ENCODE data around the gene TNRC6C. TPM values are rescaled to one million over a fixed set of nuclear protein-coding genes. Genes with fewer than 3 reads are reported as not detected.
"Not testable (repeated sequence)": the region's sequence is repeated elsewhere in the genome, so short reads cannot be mapped to it uniquely, and the experiment has no call there.

TNRC6C gene
- polyA plus RNA-seq, 4 donors, result 11.6 to 19.0 (median 15.1) TPM

DNA sequence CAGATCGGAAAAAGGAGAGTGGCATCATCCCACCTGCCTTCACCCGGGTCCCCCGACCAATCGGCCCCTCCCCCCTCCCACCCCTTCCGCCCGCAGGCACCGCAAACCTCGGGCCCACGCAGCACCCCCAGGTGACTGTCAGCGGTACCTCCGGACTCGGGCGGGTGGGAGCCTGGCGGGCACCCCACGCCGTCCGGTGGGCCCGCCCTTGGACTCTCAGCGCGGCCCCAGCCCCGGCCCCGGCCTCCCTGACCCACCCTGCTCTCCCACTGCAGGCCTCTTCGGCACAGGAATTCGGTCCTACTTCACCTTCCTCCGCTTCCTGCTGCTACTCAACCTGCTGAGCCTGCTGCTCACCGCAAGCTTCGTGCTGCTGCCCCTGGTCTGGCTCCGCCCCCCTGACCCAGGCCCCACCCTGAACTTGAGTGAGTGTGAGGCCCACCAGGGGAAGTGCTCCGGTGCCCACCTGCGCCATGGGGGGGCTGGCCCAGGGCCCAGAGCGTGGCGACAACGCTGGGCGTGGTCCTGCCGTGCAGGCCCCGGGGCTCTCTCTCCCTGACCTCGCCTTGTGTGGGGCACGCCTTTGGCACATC is 173.7 kb downstream of the TNRC6C start:
- DNase-seq (ENCODE audit: low read depth in 4 of 4, low spot score in 2 of 4), result no peak

DNA sequence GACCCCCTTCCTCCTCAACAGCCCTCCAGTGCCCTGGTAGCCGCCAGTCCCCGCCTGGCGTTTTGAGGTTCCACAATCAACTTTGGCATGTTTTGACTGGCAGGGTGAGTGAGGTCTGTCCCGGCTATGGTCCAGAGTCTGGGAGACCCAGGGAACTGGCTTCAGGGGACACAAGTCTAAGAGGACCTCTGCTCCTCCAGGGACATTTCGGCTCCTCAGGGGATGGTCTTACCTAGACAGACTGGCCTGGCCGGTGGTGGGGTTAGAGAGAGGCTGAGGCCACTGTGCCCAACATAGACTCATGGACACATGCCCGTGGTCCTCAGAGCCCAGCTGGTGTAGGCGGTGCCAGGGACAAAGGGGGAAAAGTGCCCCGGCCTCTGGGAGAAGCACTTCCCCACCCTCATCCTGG is 174.3 kb downstream of the TNRC6C start:
- no peak for DNase-seq (ENCODE audit: low read depth in 4 of 4, low spot score in 2 of 4)

DNA sequence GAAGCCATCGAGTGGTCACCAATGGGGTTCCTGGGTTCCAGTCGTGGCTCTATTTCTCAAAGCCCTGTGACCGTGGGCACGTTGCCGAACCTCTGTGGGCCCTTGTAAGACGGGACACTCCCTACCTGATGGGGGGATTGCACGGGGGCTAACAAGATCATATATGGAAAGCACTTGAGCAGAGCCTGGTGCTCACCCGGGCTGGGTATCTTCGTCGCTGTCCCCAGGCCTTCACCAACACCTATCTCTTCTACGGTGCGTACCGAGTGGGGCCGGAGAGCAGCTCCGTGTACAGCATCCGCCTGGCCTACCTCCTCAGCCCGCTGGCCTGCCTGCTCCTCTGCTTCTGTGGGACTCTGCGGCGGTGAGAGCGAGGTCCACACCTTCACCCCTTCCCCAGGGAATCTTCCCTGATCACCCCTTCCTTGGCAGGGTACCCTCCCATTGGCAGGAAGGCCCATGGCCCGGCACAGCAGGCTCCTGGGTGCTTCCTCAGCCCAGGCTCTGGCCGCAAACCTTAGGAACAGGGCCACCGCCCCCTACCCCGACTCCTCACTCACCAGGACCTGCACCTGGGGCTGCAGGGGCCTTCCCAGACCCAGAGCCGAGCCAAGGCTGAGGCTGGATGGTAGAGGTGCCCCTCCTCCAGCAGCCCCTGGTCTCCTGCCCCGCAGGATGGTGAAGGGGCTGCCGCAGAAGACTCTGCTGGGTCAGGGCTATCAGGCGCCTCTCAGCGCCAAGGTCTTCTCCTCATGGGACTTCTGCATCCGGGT is 174.9 kb downstream of the TNRC6C start:
- DNase-seq (ENCODE audit: low read depth in 4 of 4, low spot score in 2 of 4), result no peak

DNA sequence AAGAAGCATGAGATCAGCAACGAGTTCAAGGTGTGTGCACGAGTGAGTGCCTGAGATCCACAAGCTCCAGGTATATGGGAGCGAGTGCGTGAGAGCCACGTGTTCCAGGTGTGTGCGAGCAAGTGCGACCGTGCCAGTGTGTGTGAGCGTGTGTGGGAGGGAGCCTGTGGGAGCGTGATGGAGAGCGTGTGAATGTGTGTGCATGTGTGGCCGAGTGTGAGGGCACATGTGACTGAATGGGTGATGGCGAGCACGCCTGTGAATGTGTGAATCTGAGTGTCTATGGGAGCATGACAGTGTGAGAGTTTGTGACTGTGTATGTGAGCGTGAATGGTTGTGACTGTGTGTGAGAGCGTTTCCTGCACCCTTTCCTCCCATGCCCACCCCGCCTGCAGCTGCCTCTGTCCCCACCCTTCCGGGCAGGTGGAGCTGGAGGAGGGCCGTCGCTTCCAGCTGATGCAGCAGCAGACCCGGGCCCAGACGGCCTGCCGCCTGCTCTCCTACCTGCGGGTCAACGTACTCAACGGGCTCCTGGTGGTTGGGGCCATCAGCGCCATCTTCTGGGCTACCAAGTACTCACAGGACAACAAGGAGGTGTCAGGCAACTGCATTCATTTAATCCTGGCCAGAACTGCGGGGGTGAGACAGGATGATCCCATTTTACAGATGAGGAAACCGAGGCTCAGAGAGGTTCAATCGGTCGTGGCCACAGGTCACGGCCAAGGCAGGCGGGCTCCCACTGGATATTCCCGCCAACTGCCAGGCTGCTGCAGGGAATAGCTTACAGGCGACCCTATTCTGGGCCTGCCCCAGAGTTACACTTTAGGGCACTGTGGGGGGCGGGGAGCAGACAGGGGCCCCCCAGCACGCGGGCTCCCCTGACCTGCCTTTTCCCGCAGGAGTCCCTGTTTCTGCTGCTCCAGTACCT is 175.7 kb downstream of the TNRC6C start:
- DNase-seq (ENCODE audit: low read depth in 4 of 4, low spot score in 2 of 4), result no peak

DNA sequence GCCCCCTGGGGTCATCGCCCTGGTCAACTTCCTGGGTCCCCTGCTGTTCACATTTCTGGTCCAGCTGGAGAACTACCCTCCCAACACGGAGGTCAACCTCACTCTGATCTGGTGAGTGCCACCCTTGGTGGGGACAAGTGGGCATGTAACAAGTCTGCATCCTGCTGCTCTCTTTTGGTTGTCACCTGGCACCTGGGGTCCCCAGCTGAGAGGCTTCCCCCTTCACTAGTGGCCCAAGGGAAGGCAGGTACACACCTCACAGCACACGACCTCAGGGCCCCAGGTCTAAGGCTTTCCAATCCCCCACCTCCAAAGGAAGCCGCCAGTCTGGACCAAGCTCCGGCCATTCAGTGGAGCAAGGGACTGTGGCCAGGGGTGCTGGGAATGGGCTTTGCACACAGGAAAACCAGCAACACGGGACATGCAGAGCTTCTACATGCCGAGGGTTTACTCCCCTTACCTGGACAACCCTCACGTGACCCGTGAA is 176.4 kb downstream of the TNRC6C start:
- no peak for DNase-seq (ENCODE audit: low read depth in 4 of 4, low spot score in 2 of 4)

DNA sequence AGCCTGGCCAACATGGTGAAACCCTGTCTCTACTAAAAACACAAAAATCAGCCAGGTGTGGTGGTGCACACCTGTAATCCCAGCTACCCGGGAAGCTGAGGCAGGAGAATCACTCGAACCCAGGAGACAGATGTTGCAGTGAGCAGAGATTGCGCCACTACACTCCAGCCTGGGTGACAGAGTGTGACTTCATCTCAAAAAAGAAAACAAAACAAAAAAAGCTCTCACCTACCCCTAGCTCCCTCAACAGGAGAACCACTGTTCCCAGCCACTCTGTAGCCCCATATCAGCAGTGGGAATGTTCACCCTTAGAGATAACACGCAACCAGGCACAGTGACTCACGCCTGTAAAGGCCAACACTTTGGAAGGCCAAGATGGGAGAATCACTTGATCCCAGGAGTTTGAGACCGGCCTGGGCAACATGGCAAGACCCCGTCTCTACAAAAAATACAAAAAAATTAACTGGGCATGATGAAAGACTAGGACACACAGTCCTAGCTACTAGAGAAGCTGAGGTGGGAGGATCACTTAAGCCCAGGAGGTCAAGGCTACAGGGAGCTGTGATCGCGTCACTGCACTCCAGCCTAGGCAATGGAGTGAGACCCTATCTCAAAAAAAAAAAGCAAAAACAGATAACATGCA is 177.5 kb downstream of the TNRC6C start:
- no peak for DNase-seq (ENCODE audit: low read depth in 4 of 4, low spot score in 2 of 4)

DNA sequence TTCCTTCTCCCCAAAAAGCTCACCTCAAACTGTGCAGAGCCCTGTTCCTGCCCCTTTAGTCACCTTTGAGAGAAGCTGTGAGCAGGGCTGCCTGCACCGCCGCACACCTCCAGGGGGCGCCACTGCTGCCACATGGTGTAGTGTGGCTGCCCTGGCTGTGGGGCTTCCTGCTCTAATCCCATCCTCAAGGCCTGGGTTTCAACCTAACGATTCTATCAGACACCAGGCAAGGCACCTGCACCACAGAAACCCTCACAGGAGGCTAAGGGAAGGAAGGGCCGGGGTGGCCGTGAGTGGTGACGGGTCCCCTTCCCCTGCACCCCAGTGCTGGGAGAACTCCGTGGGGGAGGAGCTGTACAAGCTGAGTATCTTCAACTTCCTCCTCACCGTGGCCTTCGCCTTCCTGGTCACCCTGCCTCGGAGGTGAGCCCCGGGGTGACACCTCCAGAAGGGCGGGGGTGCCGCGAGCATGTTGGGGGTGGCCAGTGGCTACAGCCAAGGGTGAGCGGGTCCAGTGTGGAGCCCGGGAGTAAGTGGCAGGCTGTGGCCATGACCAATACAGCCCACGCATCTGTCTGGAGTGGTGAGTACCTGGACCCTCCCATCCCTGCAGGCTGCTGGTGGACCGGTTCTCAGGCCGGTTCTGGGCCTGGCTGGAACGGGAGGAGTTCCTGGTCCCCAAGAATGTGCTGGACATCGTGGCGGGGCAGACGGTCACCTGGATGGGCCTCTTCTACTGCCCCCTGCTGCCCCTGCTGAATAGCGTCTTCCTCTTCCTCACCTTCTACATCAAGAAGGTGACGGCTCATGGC is 179.1 kb downstream of the TNRC6C start:
- DNase-seq (ENCODE audit: low read depth in 4 of 4, low spot score in 2 of 4), result no peak

DNA sequence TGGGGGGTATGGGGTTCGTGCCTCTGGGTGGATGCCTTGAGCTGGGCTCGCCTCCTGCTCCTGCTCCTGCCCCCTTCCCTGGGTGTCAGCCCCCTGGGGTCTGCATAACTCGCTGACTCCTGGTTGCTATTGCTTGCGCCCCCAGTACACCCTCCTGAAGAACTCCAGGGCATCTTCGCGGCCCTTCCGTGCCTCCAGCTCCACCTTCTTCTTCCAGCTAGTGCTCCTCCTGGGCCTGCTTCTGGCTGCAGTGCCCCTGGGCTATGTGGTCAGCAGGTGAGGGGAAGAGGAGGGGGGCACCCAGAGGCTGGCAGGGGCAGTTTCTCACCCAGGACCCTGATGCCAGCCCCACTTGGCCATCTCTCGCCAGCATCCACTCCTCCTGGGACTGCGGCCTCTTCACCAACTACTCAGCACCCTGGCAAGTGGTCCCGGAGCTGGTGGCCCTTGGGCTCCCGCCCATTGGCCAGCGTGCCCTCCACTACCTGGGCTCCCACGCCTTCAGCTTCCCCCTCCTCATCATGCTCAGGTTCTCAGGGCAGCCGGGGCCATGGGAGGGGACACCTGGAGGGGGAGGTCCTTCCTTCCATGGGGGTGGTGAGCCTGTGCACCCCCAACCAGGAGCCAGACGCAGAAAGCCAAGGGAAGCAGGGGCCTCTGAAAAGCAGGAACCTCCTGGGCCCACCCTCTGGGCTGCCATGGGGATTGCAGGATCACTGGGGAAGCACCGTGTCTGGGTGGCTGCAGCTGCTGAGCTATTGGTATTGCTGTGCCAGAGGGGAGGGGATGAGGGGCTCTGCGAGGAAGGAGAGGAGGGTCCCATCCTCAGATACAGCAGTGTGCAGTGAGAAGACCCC is 179.9 kb downstream of the TNRC6C start:
- DNase-seq (ENCODE audit: low read depth in 4 of 4, low spot score in 2 of 4), result no peak

DNA sequence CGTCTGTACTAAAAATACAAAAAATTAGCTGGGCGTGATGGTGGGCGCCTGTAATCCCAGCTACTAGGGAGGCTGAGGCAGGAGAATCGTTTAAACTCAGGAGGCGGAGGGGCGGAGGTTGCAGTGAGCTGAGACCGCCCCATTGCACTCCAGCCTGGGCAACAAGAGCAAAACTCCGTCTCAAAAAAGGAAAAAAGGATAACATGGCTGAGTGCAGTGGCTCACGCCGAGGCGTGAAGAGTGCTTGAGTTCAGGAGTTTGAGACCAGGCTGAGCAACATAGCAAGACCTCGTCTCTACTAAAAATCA is 181.3 kb downstream of the TNRC6C start:
- not testable (repeated sequence) for DNase-seq (ENCODE audit: low read depth in 4 of 4, low spot score in 2 of 4)

DNA sequence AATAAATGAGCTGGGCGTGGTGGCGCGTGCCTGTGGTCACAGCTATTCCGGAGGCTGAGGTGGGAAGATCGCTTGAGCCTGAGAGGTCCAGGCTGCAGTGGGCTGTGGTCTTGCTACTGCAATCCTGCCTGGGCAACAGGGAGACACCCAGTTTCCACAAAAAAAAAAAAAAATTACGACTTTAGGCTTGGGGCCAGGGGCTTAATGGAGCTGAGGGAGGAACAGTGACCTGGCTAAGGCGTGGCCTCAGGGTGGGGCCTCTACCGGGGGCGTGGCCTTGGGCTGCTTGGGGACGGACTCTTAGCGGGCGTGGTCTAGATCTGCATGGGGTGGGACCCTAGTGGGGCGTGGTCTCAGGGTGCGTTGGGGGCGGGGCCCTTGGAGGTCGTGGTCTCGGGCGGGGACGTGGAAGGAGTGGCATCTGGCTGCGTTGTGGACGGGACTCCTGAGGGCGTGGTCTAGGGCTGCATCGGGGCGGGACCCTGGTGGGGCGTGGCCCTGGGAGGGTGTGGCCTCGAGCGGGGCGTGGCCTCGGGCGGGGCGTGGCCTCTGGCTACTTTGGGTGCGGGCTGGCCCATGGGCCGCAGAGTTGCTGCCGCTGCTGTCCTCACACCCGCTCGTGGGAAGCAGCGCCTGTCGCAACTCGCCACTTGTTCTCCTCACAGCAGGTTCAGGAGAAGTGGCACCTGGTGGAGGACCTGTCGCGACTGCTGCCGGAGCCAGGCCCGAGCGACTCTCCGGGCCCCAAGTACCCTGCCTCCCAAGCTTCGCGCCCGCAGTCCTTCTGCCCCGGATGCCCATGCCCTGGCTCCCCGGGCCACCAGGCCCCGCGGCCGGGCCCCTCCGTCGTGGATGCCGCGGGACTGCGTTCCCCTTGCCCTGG is 181.9 kb downstream of the TNRC6C start:
- DNase-seq (ENCODE audit: low read depth in 4 of 4, low spot score in 2 of 4), result no peak

DNA sequence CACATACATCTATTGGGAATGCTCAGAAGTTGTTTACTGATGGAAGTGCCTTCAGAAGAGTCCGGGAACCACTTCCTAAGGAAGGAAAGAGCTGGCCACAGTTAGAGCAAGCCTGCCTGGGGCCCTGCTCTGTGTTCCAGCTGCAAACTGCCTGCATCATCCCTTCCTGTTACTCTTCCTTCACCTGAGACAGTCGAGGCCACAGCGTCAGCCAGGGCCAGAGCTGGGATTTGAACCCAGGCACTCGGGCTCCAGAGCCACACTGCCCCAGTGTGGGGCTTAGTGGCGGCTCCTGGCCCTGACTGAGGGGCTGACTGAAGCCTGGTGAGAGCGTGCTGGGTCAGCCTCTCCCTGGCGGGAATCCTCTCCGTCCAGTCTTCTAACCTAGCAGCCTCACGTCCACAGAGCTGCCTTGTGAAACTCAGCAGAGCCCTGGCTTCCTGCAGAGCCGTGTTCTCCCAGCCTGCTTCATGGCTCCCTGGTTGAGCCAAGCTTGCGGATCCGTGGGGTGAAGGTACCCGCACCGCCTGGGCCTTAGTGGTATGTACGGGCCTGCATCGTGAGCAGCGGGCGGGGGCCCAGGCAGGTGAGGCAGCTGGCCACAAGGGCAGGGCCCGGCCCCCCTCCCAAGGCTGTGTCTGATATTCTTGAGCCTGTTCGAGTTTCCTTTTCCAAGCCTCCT is 183.1 kb downstream of the TNRC6C start:
- no peak for DNase-seq (ENCODE audit: low read depth in 4 of 4, low spot score in 2 of 4)

DNA sequence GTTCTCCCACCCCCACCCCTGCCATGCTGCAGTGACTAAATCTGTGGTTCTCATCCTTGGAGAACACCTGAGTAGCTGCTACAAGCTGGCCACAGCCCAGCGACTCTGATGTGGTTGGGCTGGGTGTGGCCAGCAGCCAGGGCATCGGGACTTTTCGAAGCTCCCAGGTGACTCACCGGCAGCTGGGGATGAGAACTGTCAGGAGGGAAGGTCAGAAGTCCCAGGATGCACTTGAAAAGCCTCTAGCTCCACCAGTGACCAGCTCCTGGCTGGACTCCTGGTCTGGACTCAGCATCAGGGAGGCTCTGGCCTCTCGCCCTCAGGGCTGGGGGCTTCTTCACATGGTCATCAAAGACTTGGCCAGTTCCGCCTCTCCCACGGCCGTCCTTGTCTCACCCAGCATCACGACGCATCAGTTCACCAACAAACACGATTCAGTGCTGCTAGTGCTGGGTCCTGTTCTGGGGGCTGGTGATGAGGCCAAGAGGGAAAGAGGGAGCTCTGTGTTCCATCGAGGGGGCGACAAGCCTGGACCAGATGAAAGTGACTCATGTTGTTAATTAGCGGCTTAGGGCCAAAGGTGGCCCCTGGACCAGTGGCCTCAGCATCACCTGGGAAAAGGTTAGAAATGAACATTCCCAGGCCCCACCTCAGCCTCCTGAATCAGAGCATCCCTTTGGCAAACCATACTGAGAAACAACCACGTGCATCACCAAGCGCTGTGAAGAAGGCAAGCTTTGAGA is 183.8 kb downstream of the TNRC6C start:
- no peak for DNase-seq (ENCODE audit: low read depth in 4 of 4, low spot score in 2 of 4)

DNA sequence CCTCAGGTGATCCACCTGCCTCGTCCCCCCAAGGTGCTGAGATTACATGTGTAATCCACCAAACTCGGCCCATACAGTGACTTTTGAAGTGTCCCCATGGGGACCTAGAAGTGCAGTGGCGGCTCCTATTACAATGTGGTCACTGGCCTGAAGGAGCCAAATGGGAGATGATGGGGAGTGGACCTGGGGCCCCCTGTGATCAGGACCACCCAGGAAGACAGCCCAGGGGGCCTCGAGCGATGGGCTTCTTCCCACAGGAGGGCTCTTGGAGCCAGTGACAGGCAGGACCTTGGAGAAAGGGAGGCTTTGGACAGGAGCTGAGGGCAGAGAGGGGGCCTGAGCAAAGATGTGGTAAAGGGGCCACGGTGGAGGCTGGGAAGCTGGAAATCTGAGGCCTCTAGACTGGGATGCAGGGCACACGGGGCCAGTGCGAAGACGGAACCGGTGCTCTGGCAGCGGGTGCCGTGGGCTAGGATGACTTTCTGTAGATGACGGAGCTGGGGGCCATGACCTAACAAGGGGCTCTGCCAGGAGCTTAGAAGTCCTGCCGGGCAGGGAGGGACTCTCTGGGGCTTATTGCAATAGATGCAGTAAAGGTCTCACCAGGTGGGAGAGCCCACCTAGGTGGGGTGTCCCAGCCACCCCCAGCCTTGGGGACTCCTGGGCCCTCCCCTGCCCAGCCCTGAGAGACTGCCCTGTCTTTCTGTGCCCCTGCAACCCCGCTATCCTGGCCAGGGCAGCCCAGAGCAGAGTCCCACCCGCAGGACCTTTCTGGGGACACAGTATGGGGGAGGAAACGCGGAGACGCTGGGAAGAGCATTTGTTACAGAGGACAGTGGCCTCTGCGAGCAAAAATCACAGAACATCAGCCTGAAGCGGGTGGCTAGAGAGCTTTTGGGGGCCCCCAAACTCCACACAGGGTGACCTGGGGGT is 185.0 kb downstream of the TNRC6C start:
- no peak for DNase-seq (ENCODE audit: low read depth in 4 of 4, low spot score in 2 of 4)

DNA sequence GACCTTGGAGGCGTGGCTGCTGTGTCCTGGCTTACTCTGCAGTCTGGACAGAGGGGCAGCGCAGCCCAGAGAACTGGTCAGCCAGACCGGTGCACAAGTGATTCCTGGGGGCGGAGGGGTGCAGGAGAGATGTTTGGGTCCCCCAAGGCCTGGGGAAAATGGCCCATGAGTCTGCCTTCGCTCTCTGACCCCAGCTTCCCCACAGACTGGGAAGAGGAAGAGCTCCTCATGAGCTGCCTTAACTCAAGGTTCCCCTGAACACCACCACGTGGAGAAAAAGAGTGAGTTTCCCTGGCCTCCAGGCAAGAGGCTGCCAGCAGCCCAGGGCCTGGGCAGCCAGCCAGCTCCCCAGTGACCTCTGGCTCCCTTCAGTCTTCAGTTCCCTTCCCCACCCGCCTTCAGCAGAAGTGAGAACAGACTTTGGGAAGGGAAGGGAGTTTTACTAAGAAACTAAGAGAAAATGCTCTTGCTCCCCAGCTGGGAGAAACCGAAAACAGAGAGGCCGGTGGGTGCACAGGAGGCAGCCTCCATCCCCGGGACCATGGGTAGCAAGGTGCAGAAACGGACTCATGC is 185.7 kb downstream of the TNRC6C start:
- DNase-seq (ENCODE audit: low read depth in 4 of 4, low spot score in 2 of 4), result no peak
